ENCODE data around the gene MCMBP.
"Not testable (repeated sequence)": the region's sequence is repeated elsewhere in the genome, so short reads cannot be mapped to it uniquely, and the experiment has no call there.

The MCMBP gene

GRCh38 chr10:119872610-119872859 is at the start of gene MCMBP:
Gene MCMBP (minus strand): TSS chr10:119872843. CDS start chr10:119872584, 259 bp downstream.
- no peak for DNase-seq

GRCh38 chr10:119919826-119920225 is 47.2 kb upstream of the MCMBP start:
- DNase-seq, result no peak

- no peak for DNase-seq
Measured at GRCh38 chr10:119919271-119919670, 46.6 kb upstream of the MCMBP start.

- no peak for DNase-seq
Measured at GRCh38 chr10:119917777-119918176, 45.1 kb upstream of the MCMBP start.

GRCh38 chr10:119910689-119911088 is 38.0 kb upstream of the MCMBP start:
- no peak for DNase-seq

GRCh38 chr10:119908166-119908565 is 35.5 kb upstream of the MCMBP start:
- DNase-seq, result no peak

GRCh38 chr10:119907695-119908094 is 35.1 kb upstream of the MCMBP start:
- DNase-seq, result not testable (repeated sequence)

GRCh38 chr10:119903946-119904666 is 31.5 kb upstream of the MCMBP start:
- no peak for DNase-seq

GRCh38 chr10:119898577-119898976 is 25.9 kb upstream of the MCMBP start:
- DNase-seq, result no peak

GRCh38 chr10:119896937-119897770 is 24.5 kb upstream of the MCMBP start:
- DNase-seq, result no peak

- no peak for DNase-seq
Measured at GRCh38 chr10:119896061-119896655, 23.5 kb upstream of the MCMBP start.

- DNase-seq, result no peak
Measured at GRCh38 chr10:119893845-119894427, 21.3 kb upstream of the MCMBP start.

GRCh38 chr10:119893074-119893473 is 20.4 kb upstream of the MCMBP start:
- no peak for DNase-seq

- DNase-seq, result peak; percentile 71
Measured at GRCh38 chr10:119892188-119893065, 19.8 kb upstream of the MCMBP start, which contains the start of gene SEC23IP. Gene SEC23IP (plus strand): TSS chr10:119892730. CDS start chr10:119892783, 53 bp downstream.

GRCh38 chr10:119891849-119892187 is 19.2 kb upstream of the MCMBP start:
- DNase-seq, result not testable (repeated sequence)

- DNase-seq, result not testable (repeated sequence)
Measured at GRCh38 chr10:119890307-119890706, 17.7 kb upstream of the MCMBP start.

GRCh38 chr10:119889201-119889600 is 16.6 kb upstream of the MCMBP start:
- not testable (repeated sequence) for DNase-seq

- not testable (repeated sequence) for DNase-seq
Measured at GRCh38 chr10:119888715-119889114, 16.1 kb upstream of the MCMBP start.

- not testable (repeated sequence) for DNase-seq
Measured at GRCh38 chr10:119886070-119886469, 13.4 kb upstream of the MCMBP start.

- not testable (repeated sequence) for DNase-seq
Measured at GRCh38 chr10:119883901-119884611, 11.4 kb upstream of the MCMBP start.

GRCh38 chr10:119878524-119878923 is 5.9 kb upstream of the MCMBP start:
- DNase-seq, result no peak

Data from DMS79 treated with DMSO at 0.1 percent for 48 hours (cell line).